Activated effector memory CD4-positive, alpha-beta T cell treated with Interleukin-2 at 50 U/mL for 16 hours (primary cell): ENCODE measurements around the gene RAB3B.
"Not testable (repeated sequence)": the region's sequence is repeated elsewhere in the genome, so short reads cannot be mapped to it uniquely, and the experiment has no call there.

Experiments used
- DNase-seq: peaks from one replicate; pipeline ENCODE4 v3.0.0-alpha.2; 2020

The RAB3B gene

DNA sequence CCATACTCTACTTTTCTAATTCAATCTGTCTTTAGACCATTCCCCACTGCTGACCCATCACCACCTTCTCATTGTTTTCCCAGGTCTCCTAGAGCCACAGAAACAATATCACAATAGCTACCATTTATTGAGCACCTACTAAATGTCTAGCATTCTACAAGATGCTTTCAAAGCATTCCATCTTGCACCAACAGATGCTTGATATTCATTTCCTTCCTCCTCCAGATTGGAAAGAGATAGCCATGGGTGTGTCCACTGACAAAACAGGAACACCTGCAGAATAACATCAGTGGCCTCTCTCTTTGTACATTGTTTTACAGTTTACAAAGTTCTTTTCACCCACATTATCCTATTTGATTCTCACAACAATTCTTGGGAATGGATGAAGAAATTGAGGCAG lies 2.2 kb downstream of the RAB3B start:
- no peak for DNase-seq

DNA sequence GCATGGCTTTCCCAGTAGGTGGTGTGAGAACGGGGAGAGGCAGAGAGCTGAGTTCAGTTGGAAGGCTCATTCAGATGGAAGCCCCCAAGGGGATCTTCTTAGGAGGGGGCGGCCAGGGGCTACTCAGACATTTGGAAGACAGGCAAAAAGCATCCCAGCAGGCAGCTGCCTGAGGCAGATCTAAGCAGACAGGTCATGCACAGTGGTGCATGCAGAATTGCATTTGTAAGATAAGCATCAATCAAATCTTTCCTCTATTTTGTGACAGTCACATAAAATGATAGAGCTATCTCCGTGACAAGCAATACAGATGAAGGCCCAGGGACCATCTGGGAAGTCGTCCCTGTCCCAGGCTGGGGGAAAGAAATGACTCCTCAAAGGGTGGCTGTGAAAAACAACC lies 3.8 kb downstream of the RAB3B start:
- no peak for DNase-seq

DNA sequence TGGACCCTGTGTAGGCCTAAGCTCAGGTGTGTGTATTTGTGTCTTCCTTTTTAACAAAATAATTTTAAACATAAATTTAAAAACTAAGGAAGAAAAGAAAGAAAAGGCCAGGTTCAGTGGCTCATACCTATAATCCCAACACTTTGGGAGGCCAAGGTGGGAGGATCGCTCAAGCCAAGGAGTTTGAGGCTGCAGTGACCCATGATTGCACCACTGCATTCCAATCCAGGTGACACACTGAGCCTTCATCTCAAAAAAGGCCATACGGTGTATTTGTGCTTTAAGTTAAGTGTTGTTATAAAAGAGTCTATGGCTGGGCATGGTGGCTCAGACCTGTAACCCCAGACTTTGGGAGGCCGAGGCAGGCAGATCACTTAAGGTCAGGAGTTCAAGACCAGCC lies 8.3 kb downstream of the RAB3B start:
- DNase-seq, result no peak

DNA sequence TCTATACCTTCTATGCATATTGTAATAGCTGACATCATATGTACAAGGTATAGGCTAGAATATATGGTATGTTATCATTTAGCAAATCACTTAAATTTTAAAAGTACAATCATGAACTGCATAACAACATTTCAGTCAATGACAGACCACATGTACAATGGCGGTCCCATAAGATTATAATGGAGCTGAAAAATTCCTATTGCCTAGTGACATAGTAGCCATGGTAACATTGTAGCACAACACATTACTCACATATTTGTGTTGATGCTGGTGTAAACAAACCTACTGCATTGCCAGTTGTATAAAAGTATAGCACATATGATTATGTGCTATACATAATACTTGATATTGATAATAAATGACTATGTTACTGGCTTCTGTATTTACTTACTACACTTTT lies 8.9 kb downstream of the RAB3B start:
- DNase-seq, result no peak

DNA sequence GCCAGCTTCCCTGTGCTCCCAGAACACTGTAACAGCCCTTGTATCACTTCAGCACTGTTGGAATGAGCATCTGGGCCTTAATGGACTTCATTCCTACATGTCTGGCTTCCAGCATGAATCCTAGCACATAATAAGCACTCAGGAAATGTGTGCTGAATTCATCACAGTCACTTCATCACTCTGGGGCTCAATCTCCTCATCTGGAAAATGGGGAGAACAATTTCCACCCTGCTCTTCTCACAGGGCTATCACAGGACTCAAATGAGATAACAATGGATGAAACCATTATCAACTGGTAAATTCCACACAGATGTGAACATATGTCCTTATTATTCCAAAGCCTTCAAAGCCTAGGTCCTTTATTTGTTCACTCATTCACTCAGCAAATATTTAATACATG lies 12.4 kb downstream of the RAB3B start:
- no peak for DNase-seq

DNA sequence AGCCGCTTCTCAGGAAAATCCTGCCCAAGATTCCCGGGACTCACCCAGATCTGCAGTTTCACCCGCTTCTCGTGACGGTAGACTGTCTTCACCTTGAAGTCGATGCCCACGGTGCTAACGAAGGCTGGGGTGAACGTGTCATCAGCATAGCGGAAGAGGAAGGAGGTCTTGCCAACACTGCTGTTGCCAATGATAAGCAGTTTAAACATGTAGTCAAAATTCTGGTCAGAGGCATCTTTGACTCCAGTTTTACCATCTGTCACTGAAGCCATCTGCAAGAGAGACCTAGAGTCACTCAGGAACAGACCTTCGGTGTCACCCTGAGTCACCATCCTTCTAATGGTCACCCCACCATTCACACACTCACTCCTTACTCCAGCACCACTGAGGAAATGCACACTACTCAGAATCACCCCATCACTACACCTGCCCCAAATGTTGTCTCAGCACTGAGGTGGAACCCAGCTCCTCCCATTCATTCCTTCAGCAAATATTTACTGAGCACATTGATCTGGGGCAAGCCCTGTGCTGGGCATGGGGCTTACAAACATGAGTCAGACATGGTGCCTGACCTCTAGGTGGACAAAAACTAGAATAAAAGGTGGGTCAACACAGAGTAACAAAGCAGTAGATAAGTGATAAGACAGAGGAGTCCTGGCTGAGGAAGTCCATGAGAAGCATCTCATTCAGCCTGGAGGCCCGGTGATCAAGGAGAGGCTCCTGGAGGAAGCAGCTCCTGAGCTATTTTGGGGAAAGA lies 13.5 kb downstream of the RAB3B start:
- no peak for DNase-seq

DNA sequence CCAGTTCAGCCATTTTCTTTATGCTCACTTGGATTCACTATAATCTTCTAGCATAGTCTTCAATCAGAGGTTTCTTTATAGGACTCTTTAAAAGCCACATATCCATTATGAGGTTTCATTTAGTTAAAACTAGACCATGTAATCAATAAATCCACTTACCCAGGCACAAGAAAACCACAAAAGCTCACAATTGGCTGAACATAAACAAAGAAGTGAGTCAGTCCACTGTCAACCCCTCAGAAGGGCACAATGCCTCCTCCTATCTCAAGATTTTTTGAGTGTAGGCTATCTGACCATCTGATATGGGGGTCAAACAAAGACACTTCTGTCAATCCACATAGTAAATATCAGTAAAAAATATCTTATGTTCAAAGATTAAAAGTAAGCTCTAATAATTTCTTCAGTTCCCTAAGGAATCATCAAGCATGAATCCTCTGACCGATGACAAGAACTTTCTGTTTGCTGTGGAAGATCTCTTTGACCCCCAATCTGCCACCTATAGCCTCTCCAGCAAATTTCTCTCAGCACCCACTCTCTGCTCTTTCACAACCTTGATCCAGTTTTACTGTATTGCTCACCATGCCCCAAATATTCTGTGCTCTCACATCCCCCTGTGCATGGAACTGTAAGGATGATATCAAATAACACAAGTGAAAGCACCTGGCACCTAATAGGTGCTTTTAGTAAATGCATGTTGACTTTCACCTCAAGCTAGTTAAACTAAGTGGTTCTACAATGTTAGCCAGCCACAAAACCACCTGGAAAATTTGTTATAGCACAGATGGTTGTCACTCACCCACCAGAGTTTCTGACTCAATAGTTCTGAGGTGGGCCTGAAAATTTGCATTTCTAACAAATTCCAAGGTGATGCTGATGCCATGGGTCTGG lies 16.7 kb downstream of the RAB3B start:
- no peak for DNase-seq

DNA sequence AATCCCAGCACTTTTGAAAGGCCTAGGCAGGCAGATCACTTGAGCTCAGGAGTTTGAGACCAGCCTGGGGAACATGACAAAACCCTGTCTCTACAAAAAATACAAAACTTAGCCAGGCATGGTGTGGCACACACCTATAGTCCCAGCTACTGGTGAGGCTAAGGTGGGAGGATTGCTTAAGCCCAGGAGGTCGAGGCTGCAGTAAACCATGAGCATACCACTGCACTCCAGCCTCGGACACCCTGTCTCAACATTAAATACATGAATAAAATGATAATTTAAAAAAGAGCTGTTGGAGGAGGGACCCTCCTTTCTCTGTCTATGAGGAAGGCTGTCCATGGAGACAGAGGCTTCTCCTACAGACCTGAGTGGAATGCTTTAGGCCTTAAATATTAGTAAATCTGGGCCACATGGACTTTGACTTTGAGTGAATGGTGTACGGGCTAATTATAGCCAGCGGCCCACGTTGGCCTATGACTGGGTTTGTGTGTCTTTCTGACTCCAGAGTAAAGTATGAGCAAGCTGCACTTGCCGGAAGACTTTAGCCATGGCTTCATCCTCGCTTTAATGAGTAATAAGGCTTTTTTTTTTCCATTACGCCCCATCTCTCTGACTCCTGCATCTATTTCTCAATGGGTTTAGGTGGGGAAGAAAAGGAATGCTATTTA lies 21.3 kb downstream of the RAB3B start:
- no peak for DNase-seq

DNA sequence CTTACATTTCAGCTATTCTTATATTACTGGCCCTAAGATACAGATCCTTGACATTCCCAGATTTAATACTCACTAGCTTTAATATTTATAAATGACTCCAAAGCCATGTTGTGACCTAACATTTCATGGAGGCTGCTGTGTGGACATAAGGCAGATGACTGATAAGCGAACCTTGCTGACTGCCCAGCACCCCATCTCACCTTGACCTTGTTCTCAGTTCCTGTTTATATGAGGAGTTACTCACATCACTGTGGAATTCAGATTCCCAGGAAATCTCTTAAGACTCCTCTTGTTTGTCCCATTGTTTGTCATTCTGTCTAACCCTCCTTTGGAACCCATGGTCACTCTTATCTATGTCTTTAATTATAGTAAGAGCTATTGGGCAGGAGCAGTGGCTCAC lies 21.9 kb downstream of the RAB3B start:
- DNase-seq, result no peak

DNA sequence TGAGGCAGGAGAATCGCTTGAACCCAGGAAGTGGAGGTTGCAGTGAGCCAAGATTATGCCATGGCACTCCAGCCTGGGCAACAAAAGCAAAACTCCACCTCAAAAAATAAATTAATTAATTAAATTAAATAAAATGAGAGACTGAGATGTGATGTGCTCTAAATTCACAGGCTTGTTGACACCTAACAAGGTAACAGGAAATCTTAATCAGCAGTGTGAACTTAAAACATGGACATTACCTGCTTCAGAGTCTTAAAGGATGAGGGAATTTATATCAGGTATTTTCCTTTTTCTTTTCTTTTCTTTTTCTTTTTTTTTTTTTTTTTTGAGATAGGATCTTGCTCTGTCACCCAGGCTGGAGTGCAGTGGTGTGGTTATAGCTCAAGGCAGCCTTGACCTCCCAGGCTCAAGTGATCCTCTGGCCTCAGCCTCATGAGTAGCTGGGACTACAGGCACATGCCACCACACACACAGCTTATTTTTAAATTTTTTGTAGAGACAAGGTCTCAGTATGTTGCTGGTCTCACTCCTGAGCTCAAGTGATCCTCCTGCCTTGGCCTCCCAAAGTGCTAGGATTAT lies 23.2 kb downstream of the RAB3B start:
- DNase-seq, result not testable (repeated sequence)

DNA sequence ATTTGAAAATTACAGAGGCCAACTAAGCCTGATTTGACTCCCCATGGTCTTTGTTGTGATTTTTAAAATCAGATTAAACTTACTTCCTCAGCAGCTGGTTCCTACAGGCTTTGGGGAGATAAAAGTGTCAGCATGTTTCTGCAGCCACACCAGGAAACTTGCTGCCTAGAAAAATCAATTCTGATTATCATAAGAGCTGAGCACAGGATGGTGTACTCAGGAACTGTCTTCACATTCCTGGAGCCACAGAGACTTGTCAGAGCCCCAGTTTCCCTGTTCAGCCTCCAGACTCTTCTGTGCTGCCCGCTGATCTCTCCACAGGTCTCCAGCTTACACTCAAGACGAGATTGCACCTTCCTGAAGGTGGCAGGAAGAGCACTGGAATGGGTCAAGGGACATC lies 23.9 kb downstream of the RAB3B start:
- DNase-seq, result no peak

DNA sequence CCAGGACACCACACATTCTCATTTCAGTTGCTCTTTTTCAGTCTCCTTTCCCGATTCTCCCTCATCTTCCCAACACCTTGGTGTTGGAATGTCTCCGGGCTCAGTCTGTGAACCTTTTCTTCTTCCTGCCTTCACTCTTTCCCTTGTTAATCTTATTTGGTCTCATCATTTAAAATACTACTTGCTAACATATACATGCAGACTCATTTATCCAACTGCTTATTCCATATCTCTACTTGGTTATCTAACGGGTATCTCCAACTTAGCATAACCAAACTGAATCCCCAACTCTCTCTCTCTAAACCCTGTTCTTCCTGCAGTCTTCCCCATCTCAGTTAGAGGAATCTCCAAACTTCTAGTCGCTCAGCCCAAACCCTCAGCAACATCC lies 26.2 kb downstream of the RAB3B start:
- no peak for DNase-seq

DNA sequence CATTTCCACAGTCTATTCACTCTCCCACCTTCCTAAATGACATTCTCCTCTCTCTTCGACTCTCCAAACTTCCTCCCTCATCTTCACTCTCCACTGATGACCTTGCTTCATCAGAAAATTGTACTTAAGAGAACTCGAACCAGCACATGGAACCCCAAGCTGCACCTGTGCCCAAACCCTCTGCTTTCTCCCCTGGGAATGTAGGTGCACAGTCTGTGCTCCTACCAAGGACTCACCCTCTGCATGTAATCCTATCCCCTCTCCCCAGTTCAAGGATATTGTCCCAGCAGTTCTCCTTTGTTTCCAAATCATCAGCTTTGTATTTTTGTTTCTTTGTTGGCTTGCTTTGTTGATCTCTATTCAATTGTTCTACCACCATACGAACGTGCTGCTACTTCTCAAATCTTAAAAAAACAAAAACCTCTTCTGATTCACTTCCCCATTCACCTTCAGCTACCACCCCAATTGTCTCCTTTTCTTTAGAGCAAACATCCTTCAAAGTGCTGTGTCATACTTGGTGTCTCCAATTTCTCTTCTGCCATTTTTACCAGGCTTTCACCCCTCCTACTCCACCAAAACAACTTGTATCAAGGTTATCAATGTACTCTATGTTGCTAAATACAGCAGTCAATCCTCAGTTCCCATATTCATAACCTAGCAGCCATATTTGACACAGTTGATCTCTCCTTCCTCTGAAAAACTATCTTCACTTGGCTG lies 26.8 kb downstream of the RAB3B start:
- DNase-seq, result no peak

DNA sequence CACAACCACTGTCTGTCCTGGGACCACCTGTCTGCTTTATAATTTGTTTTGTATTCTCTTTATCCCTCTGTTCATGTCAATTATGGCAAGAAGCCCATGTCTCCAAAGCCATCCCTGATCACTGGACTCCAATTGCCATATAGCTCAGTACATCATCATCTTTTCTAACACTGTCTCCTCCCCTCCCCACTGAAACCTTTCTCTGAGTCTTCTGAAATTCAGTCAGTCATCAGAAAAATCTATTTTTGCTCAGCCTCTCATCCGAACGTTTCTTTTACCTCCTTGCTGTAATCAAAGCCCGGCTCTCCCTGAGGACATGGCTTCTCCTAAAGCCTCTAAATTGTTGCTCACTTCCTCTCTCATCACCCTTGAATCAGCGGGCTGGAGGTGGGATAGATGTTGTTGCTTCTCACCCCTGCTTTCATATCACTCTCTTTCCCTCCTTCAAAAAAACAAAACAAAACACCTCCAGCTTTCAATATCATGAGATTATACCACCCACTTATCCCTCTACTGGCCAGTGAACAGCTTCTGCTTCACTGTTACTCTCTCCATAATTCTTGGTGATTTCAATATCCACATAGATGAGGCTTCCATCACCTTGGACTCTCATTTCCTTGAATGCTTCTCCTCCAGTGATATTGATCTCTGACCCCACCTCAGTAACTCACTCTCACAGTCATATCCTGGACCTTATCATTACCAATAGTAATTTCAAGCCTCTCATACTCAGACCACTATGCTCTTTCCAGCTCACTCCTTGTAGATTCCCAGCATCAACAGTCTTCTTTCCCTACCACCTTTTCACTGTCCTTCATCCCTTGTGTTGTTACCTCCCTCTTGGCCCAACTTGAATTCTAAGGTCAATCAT lies 27.8 kb downstream of the RAB3B start:
- DNase-seq, result no peak

DNA sequence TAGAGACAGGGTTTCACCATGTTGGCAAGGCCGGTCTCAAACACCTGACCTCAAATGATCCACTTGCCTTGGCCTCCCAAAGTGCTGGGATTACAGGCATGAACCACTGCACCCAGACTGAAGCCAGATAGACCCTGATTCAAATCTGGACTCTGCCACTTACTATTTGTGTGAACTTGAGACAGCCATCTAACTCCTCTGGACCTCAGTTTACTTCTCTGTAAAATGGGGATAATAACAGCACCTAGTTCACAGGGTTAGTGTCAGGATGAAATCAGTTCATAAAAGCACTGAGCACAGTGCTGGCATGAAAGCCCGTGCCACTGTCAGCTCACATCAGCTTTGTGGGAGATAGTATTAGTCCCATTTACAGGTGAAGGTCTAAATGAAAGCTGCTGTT lies 28.5 kb downstream of the RAB3B start:
- DNase-seq, result no peak

DNA sequence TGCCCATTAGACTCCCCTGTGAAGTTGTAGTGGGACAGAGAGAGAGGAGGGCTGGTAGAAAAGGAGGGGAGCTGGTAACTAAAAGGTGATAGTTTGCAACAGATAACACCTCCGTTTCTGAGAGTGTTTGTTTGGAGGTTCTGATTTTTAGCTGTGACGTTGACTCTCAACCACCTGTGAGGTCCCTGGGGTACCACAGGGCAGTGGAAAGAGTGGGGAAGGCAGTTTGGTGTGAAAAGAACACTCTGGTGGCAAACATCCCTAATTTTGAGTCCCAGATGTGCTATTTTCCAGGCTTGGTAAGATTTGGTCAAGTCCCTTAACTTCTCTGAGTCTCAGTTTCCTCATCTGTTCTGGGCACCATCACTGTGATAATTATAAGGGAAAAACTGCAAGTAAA lies 29.3 kb downstream of the RAB3B start:
- DNase-seq, result no peak

DNA sequence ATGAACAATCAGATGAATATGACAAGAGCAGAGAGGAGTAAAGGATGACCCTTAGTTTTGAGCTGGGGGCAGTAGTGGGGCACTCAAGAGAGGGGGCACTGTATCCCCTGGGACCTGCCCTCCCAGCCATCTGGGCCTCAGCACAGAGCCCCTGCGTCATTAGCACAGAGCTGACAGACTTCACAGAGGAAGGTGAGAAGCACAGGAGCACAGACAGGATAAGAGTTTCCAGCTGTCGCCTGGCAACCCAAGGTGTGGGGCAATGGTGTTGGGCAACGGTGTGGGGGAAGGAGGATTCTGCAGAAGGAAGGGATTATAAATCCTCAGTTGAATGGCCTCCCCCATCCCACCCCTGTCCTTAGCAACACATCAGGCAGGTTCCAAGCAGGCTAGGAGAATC lies 30.2 kb downstream of the RAB3B start:
- no peak for DNase-seq

DNA sequence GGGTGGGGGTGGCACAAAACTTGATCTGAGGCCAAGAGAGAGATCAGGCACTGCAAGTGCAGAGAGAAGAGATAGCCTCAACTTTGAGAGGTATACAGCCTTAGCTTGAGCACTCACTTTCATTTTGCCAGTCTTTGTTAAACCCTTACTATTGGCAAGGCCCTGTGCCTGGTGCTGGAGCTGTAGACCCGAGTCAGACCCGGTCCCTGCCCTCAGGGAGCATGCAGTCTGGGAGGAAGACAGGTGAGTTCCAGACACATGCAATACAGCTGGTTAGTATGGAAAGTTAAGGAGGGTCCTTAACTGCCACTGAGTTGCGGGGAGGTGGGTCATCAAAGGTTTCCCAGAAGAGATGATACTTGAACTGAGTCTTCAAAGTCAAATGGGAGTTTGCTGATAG lies 31.7 kb downstream of the RAB3B start:
- DNase-seq, result no peak

DNA sequence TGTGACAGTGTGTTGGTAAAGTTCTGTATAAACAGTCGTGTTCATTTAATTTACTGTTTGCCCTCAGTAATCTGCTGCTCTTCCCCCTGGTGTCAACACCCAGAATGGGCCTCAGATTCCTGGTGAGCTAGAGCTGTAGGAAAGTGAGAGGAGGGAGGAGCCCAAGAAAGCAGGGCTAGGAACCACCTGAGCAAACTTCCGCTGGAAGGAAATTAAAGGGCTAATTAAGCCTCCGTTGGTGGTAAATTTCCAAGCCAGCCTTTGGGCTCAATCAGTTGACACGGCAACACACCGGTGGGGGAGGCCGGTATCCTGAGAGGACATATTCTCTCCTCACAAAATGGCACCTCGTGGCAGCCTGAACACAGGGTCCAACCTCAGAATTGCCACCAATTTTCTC lies 32.9 kb downstream of the RAB3B start:
- DNase-seq, result no peak

DNA sequence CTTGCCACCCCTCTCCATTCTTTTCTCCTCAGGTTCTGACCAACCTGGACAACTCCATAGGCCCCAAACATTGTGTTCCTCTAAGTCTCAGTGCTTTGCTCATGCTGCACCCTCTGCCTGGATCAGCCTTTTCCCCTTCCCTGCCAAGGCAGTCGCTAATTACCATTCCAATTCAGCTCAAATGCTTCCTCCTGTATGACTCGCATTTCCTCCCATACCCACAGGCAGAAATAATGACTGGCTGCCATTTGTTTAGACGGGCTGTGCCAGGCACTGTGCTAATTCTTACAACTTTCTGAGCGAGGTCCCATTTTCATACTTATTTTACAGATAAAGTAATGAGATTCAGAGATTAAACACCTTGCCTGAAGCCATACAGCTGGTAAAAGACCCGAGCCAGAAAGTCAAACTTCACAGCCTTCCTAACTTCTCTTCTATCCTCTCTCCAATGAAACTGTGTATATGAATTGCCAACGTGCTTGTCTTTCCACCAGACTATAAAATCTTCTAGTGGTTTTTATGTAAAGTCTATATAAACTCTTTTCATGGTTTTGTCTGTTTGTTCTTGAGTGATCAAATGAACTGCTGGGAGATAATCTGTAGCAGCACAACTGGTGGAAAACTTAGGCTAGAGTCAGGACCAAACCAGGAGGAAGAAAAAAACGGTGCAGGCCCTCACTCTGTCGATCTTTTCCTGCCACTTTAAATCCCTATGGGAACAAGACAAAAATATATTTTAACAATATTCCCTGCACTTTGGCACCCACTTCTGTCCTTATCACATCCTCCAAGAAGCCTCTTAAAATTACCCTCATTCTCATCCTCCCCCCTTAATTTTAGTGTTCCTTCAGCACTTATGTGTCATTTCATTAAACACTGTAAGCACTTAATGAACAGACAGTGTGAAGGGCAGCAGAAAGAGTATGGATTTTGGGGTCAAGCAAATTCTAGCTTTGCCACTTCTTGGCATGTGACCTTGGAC lies 33.7 kb downstream of the RAB3B start:
- no peak for DNase-seq
